GM10266 (cell line): ENCODE measurements around the gene LRRC8D.

ENCODE experiments used
- DNase-seq: peaks from one replicate; pipeline ENCODE4 v3.0.0; 2012; ENCODE audit errors: extremely low spot score
- CTCF ChIP-seq: IDR thresholded peaks from 2 replicates; pipeline ENCODE4 v1.5.1; 2012; ENCODE audit warnings: mild to moderate bottlenecking, low read depth; ENCODE audit not compliant: control insufficient read depth, insufficient read depth; ENCODE audit errors: missing control alignments

LRRC8D gene

GRCh38 chr1:89872567-89872966 lies 51.7 kb downstream of the LRRC8D start:
- no peak for DNase-seq
- no peak for TF ChIP-seq CTCF

GRCh38 chr1:89873288-89873687 lies 52.5 kb downstream of the LRRC8D start:
- no peak for DNase-seq

GRCh38 chr1:89873770-89874169 lies 52.9 kb downstream of the LRRC8D start:
- no peak for DNase-seq
- TF ChIP-seq CTCF: no peak

More at GRCh38 chr1:89873288-89873687, 52.5 kb downstream of the LRRC8D start:
- no peak for TF ChIP-seq CTCF

GRCh38 chr1:89876463-89876862 lies 55.6 kb downstream of the LRRC8D start:
- TF ChIP-seq CTCF: no peak

GRCh38 chr1:89877756-89878155 lies 56.9 kb downstream of the LRRC8D start:
- no peak for DNase-seq
- TF ChIP-seq CTCF: no peak

More at GRCh38 chr1:89876463-89876862, 55.6 kb downstream of the LRRC8D start:
- no peak for DNase-seq

- no peak for TF ChIP-seq CTCF
- DNase-seq: no peak
Observed at GRCh38 chr1:89878256-89878655, 57.4 kb downstream of the LRRC8D start.

- no peak for TF ChIP-seq CTCF
- no peak for DNase-seq
Observed at GRCh38 chr1:89880679-89881078, 59.8 kb downstream of the LRRC8D start.
